Erythroblast (primary cell): ENCODE results near the gene DLG2.
"Not testable (repeated sequence)": the region's sequence is repeated elsewhere in the genome, so short reads cannot be mapped to it uniquely, and the experiment has no call there.

Experiments used
- DNase-seq, 2 experiments: peaks; one replicate each; lab custom pipeline; 2025; lab: John Stamatoyannopoulos, UW
- GATA1 ChIP-seq: IDR thresholded peaks from 2 replicates; pipeline ENCODE4 v1.6.1; 2011; ENCODE audit warnings: low read depth, mild to moderate bottlenecking, control low read depth, low read length, moderate library complexity
- POLR2A ChIP-seq: IDR thresholded peaks from 2 replicates; pipeline ENCODE4 v1.6.1; 2011; ENCODE audit warnings: mild to moderate bottlenecking, low read length

DLG2 gene

DNA sequence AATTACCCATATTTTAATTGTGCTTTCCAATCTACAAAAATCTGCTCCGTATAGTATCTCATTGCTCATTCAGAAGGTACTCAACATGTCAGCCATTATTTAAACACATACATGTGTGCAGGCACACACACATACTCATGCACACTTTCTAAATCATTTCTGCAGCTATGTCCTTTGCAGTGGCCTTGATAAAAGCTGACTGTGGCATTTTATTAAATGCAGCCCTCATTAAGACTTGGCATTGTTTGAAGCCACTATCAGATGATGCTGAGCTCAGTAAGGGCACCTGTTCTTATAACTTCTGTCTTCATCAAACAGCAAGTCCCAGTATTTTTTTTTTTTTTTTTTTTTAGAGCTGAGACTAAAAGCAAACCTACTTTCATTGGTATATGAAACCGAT is 1269.1 kb downstream of the DLG2 start:
- no peak for DNase-seq
- no peak for TF ChIP-seq POLR2A
- TF ChIP-seq GATA1 = no peak

DNA sequence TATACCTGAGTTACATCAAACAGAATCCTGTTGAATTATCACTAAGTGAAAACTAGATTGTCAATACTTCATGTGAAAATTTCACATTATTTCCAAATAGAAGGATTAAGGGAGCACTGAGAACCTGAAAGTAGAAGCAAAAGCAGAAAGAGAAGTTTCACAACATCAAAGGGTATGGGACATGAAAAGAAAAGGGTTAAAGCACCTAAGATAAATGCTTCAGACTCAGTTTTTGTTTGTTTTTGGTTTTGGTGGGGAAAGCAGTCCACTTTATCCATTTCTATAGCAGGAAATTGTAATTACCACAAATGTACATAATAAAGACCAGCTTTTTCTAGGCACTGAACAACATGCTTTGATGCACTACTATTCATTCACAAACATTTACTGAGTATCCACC is 1271.2 kb downstream of the DLG2 start:
- TF ChIP-seq GATA1 (no peak), POLR2A (no peak)
- DNase-seq = no peak

DNA sequence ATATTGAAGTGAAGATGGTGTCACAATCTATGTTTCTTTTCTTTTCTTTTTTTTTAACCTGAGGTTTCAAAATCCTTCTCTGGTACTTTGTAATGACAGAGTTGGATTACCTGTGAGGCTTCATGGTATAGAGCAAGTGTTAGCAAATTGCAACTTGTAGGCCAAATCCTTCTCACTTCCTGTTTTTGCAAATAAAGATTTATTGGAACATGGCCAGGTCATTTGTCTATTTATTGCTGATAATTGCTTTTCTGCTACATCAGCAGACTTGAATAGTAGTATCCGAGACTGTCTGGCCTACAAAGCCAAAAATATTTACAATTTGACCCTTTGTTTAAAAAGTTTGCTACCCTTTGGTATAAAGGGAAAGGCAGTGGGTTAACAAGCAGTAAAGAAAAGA is 1281.5 kb downstream of the DLG2 start:
- TF ChIP-seq GATA1 (no peak), POLR2A (no peak)

DNA sequence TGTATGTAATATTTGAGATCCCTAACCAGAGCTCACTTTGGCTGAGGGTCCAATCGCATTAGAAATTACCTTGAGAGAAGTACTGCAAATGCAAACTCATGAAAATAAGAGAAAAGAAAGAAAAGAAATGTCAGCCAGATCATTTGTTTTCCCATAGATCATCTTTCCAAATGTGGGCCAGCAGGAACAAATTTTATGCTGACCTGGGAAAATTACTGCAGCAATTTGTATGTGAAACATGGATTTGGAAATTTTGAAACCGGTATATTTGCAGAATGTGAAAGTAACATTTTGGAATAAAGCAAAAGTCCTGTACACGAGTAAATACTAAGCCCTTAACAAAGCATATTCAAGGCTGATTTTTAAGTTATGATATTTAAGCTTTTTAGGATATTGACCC is 1282.1 kb downstream of the DLG2 start:
- TF ChIP-seq POLR2A = no peak
- TF ChIP-seq GATA1 = no peak

More for the DNA sequence above, 1281.5 kb downstream of the DLG2 start:
- DNase-seq = no peak

DNA sequence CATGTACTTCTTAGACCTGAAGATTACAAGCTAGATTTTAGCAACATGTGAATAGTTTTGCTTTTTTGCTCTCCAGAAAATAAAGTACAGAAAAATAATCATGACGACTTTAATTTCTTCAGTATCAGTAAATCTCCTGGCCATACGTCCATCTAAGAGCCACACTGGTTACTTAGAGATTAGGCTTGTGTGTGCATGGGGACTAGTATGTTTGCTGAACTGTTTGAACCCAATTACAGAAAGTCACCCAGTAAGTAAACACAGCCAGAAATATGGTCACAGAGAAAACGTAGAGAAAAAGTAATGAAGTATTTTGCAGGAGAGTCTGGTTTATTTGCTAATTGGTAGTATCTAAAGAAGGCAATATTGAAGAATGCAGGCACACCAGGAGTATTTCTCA is 1287.3 kb downstream of the DLG2 start:
- TF ChIP-seq POLR2A (no peak), GATA1 (no peak)
- DNase-seq = no peak

More for the DNA sequence above, 1282.1 kb downstream of the DLG2 start:
- no peak for DNase-seq

DNA sequence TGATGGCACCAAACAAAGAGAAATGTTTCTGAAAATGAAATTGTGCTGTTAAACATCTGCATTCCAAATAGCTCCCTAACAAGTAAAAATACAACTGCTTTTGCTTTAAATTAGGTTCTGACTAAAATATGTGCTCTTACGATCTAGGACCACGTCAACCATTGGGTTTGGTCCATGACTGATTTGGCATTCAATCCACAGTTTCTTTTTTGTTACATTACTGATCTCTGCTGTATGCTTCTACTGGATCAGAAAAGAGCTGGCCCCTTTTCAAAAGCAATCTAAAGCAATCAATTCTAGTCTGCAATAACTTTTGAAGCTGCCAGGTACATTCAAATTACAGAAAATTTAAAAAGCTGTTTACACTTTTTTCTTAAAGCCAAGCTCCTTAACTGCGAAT is 1293.9 kb downstream of the DLG2 start:
- DNase-seq = no peak
- TF ChIP-seq GATA1 (no peak), POLR2A (no peak)

DNA sequence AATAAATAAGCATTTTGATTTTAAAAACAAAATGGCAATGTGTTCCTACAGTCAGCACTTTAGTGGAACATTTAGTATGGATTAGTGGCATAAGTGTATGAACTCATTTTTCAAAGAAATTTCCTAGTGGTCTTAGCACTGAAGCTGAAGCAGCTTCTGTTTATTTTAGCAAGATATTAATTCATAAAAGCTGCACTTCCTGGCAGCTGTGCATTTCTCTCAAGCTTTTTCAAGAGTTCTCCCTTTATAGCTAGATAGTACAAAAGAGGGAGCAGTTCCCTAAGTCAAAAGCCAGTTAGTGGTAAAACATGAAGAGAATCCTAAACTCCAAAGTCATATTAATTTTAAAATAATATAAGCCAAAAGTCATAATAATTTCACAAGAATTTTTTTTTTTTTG is 1304.9 kb downstream of the DLG2 start:
- DNase-seq = no peak
- TF ChIP-seq GATA1 (no peak), POLR2A (no peak)

DNA sequence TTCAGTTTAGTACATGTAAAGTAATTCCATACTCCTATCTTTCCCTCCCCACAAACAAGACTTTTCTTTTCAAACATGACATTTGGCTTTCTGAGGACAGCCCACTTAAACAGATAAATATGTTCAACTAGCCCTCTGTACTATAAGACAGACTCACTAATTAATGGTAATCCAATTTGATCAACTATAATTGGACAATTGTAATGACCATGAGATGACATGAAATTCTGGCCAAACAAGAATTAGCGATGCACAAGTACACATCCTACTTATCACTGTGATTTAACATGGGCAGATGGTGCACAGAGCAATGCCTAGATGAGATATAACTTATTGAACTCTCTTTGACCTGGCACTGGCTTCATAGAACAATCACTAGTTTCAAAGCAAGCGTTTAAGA is 1307.3 kb downstream of the DLG2 start:
- DNase-seq = no peak
- no peak for TF ChIP-seq POLR2A
- TF ChIP-seq GATA1 = no peak

DNA sequence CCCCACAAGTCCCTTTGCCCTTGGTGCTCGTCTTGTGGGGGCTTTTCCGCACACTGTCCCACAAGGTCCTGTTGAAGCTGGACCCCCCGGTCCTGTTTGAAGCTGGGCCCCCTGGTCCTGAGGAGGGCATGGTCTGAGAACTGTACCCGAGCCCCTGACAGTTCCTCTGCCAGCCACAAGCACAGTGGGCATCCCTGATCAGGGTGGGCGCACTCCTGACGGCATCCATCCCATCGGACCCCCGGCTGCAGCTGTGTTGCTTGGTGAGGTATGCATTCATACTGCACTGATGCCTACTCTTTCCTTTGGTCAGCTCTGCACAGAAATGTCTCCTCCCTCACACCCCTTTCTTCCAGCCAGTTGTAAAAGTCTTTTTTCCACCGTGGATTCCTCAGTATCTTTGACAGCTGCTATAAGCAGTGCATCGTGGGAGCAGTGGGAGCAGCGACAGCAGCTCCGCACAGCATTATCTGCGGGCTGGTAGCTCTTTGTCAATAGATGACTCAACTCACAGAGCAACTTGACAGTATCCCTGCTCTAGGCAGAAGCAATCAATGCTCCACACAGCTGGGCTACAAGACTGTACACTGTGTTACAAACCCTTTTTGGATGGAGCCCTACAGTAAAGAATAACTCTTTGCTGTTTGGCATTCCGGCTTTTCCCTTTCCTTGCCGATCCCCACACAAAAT is 1310.1 kb downstream of the DLG2 start:
- no peak for TF ChIP-seq GATA1
- TF ChIP-seq POLR2A = no peak

DNA sequence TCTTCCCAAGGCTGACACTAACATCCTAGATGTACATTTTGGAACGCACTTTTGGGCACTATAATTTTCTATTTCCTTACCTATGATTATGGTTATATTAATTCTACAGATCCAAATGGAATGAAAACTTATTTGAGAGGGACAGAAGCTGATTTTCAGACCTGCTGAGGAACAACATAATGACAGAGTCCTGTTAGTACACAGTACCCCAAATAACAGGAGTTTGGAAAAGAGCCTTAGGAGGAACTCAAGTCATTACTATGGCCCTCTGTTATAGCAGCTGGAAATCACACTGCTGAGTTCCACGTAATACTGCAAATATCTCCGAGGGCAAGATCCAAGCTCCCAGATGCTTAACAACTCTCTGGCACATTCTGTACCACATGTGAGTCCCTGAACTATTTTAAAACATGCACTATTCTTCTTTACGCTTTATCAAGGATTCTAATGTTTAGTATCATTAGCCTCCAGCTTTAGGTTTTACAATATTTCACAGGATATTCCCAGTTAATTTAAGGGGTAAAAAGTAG is 1313.2 kb downstream of the DLG2 start:
- no peak for DNase-seq
- TF ChIP-seq POLR2A = no peak
- no peak for TF ChIP-seq GATA1

More for the DNA sequence above, 1310.1 kb downstream of the DLG2 start:
- no peak for DNase-seq

DNA sequence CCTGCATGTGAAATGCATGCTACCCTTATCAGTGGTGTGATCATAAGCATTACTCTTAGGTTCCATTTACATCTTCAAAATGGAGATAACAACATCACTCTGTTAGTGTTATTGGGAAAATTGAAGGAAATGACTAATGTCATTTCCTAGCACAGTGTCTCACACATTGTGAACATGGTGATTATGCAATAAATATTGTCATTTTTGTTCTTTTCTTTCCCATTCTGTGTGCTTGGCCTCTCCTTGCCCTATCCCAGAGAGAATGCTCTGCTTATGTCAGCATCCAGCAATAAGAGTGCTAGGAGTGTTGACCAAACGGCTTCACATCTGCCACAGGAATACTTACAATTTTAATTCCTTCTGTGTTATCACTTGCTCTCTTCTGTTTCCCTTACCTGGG is 1316.9 kb downstream of the DLG2 start:
- TF ChIP-seq POLR2A (no peak), GATA1 (no peak)
- DNase-seq = no peak

DNA sequence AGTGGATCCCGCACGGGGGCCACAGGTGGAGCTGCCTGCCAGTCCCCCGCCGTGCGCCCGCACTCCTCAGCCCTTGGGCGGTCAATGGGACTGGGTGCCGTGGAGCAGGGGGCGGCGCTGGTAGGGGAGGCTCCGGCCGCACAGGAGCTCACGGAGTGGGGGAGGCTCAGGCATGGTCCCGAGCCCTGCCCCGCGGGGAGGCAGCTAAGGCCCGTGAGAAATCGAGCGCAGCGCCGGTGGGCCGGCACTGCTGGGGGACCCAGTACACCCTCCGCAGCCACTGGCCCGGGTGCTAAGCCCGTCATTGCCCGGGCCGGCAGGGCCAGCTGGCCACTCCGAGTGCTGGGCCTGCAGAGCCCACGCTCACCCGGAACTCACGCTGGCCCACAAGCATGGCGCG is 1318.7 kb downstream of the DLG2 start:
- DNase-seq = not testable (repeated sequence)

DNA sequence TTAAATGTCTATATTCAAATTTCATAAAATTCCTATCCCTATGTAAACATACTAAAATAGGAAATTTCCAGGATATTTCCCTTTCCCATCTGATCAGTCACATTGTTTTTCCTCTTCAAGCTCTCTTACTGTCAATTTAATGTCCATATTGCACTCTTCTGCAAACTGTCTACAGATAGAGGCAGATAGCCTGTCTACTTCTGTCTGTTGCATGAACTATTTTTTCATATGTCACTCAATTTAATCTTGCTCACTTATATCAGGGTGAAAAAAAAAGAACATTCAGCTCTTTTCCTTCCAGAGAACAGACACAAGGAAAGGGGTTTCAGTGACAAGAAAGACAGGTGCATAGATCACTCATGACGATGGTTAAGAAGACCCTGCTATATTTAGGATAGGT is 1327.1 kb downstream of the DLG2 start:
- DNase-seq = no peak
- TF ChIP-seq POLR2A = no peak
- no peak for TF ChIP-seq GATA1

DNA sequence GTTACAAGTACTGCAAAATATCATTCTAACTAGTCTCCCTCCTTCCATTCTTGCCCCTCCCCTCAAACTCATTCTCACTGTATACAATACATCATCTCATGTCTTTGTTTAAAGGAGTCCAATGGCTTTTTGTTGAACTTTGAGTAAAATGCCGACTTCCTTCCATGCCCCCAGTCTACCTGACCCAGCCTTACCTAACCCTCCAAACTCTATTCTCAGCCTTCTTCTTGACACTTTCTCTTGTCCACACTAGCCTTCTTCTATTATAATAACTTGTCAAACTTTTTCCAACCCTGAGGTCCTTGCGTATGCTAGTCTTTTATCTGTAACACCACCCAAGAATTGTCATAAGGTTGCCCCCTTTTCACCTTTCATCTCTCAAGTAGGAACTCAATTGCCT is 1329.6 kb downstream of the DLG2 start:
- TF ChIP-seq POLR2A (no peak), GATA1 (no peak)
- no peak for DNase-seq

DNA sequence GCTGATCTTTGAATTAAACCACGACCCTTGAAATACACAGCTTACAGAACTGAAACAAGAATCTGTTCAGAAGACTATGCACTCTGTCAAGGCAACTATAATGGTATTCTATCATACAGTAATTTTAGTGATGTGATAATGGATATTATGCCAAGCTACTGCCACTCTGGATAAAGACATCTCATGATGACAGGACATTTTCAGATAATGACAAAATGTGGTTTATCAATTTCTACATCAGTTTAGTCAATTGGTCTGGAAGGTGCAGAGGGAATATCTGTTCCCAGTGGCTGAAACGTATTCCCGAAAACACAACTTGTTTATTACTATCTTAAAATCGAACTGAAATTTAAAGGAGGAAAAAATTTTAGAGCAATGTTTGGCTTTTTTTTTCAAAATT is 1331.3 kb downstream of the DLG2 start:
- no peak for TF ChIP-seq GATA1
- TF ChIP-seq POLR2A = no peak

DNA sequence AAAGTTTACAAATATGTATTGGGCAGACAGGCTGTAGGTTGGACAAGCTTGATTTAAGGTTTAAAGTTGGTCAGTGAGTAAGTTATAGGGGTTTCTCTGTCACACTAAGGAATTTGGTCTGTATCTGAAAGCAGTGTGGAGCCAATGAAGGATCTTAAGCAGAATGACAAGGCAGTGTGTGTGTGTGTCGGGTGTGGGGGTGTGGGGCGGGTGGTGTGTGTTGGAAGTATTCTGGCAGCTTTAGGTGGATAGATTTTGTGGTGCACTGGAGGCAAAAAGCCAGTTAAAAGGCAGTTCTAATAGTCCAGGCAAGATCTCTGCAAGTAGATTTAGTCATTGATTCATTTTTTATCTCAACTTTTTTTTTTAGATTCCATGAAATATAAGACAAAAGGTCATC is 1334.2 kb downstream of the DLG2 start:
- TF ChIP-seq POLR2A = no peak
- TF ChIP-seq GATA1 = no peak
- no peak for DNase-seq

More for the DNA sequence above, 1331.3 kb downstream of the DLG2 start:
- DNase-seq = no peak

DNA sequence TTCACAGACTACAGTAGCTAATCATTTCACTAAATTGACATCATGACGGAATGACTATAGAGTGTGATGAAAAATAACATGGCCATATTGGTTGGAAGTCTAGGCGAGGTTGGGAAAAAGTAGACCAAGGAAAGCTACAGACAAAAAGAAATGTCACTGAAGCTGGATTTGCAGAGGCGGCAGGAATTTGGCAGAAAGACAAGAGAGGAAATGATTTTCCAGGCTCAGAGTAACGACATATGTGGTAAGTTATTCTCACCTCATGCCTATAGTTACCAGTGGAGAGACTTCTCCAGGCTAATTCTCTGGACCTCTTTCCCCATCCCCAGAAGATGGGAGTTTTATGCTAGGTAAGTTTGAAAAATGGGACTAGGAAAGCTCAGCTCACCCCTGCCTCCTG is 1335.1 kb downstream of the DLG2 start:
- TF ChIP-seq GATA1 (no peak), POLR2A (no peak)
- DNase-seq = no peak
